Measurements from ENCODE around the gene C1orf21.

The C1orf21 gene

DNA sequence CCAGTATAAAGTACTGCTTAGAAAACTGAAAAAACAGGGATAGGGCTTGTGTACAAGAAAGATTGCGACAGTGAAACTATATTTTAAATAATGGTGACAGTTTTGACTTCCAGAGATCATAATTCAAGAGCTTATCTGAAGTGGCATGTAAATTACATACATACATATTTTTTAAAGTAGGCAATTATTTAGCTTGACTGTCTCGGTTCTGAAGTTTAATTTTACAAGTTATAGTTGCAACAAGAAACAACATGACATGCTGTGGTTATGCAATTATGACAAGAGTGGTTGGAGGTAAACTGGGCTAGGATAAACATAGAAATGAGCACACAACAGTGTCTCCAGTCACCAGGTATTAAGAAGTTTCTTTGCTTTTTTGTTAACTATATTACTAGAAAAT, 4.1 kb downstream of the C1orf21 start:
- no peak for DNase-seq (ENCODE audit: low read depth)
- TF ChIP-seq, protein P1, sequence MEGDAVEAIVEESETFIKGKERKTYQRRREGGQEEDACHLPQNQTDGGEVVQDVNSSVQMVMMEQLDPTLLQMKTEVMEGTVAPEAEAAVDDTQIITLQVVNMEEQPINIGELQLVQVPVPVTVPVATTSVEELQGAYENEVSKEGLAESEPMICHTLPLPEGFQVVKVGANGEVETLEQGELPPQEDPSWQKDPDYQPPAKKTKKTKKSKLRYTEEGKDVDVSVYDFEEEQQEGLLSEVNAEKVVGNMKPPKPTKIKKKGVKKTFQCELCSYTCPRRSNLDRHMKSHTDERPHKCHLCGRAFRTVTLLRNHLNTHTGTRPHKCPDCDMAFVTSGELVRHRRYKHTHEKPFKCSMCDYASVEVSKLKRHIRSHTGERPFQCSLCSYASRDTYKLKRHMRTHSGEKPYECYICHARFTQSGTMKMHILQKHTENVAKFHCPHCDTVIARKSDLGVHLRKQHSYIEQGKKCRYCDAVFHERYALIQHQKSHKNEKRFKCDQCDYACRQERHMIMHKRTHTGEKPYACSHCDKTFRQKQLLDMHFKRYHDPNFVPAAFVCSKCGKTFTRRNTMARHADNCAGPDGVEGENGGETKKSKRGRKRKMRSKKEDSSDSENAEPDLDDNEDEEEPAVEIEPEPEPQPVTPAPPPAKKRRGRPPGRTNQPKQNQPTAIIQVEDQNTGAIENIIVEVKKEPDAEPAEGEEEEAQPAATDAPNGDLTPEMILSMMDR (IDR thresholded peaks at IDR 0.05; ENCODE audit: control insufficient read depth, extremely low read depth, insufficient read depth) = no peak

DNA sequence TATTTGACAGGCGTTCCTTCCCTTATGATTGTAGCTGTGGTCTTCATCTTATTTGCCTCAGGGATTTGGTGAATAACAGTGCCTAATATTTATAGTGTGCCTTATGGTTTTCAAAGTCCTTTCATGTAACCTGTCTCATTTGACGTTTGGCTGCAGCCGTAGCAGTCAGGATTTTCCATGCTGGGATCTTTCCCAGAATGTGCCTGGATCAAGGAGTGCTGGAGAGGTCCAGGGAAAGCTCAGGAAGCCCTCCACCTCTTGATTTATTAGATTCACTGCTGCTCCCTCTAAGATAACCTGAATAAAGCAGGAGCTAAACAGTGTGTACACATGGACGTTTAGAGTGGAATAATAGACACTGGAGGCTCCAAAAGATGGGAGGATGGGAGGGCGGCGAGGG, 5.2 kb downstream of the C1orf21 start:
- H3K4me3 ChIP-seq (ENCODE audit: low read depth, low read length) = no peak overlapping the region
- TF ChIP-seq, protein P1 (IDR thresholded peaks at IDR 0.05; ENCODE audit: control insufficient read depth, extremely low read depth, insufficient read depth) = no peak
- DNase-seq (ENCODE audit: low read depth) = no peak

More for the DNA sequence above, 4.1 kb downstream of the C1orf21 start:
- no peak overlapping the region for H3K4me3 ChIP-seq (ENCODE audit: low read depth, low read length)

DNA sequence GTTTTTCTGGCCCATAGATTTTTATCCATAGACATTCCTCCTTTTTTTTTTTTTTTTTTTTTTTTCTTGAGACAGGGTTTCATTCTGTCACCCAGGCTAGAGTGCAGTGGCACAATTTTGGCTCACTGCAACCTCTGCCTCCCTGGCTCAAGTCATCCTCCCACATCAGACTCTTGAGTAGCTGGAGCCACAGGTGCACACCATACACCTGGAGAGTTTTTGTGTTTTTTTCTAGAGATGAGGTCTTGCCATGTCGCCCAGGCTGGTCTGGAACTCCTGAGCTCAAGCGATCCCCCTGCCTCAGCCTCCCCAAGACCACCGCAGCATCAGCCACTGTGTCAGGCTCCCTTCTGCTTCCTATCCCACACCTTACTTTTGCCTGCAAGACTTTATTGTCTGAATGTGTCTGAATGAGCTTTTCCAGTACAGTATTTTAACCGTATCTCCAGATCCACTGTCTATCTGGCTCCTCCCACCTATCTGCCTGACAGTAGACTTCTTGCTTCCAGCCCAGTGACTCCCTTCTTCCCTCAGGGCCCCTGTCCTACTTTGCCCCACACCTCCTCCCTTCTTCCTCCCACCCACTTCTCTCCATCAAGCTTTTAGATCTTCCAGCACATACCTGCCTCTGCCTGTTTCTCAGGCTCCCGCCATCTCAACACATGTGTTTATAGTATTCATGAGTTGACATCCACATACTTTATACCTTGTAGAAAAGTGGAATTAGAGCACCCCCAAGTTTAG, 6.1 kb downstream of the C1orf21 start:
- no peak overlapping the region for H3K4me3 ChIP-seq (ENCODE audit: low read depth, low read length)
- no peak for DNase-seq (ENCODE audit: low read depth)
- TF ChIP-seq, protein P1 (IDR thresholded peaks at IDR 0.05; ENCODE audit: control insufficient read depth, extremely low read depth, insufficient read depth) = no peak

DNA sequence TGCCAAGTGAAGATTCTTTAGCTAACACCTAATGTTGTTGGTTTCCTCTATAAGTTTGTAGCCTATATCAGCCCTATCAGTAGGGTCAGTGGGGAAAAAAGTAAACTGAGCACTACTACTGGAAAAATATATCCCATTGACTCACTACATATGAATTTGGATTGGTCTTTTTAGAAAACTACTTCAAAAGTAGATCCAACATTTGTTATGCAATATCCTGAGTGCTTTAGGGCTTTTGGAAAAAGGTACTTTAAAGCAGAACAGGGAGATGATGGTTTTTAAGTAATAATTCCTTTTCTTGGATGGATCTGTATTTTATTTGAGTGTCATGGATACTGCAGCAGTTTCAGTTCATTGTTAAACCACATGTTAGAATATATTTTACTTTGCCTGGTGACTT, 7.1 kb downstream of the C1orf21 start:
- TF ChIP-seq, protein P1 (IDR thresholded peaks at IDR 0.05; ENCODE audit: control insufficient read depth, extremely low read depth, insufficient read depth) = no peak
- DNase-seq (ENCODE audit: low read depth) = no peak
- H3K4me3 ChIP-seq (ENCODE audit: low read depth, low read length) = no peak overlapping the region

DNA sequence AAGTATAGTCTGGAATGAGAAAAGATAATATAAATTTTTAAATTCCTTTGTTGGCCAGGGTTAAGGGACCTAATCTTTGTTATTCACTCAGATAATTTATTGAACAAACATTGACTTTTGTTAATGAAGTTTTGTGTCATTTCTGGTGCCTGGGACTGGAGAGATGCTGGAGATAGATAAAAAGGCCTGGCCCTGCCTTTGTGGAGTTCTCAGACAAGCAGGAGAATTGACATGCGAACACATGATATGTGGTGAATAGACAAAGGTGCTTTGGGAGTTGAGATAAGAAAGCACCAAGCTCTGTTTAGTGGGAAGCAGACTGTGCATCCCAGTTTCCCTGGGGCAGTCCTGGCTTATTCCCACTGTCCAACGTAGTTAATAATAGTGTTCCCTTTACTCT, 8.5 kb downstream of the C1orf21 start:
- DNase-seq (ENCODE audit: low read depth) = no peak
- no peak overlapping the region for H3K4me3 ChIP-seq (ENCODE audit: low read depth, low read length)
- TF ChIP-seq, protein P1 (IDR thresholded peaks at IDR 0.05; ENCODE audit: control insufficient read depth, extremely low read depth, insufficient read depth) = no peak

DNA sequence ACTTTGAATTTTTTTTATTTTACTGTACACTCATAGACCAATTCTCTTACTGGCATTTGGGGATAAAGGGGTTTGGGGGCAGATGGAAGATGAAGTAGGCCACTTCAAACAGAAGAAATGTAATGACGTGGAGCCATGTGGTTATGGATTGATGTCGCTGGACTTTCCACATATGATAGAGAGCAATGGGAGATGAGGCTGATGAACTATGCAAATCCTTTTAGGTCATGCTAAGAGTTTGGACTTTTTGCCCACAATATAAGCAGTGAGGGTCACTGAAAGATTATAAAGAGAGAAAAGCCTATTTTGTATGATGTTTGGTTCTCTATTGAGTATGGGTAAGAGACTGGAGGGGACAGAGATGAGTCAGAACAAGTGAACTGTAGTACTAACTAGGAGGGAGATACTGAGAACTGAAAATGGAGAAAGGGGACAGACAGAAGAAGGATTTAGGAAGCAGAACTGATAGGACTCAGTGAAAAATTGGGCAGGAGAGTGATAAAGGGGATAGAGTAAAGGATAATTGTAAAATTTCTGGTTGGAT, 9.2 kb downstream of the C1orf21 start:
- no peak overlapping the region for H3K4me3 ChIP-seq (ENCODE audit: low read depth, low read length)
- TF ChIP-seq, protein P1 (IDR thresholded peaks at IDR 0.05; ENCODE audit: control insufficient read depth, extremely low read depth, insufficient read depth) = no peak
- DNase-seq (ENCODE audit: low read depth) = no peak

Data from LNCaP clone FGC (cell line).